ENCODE data around the gene CDC42EP3. TPM values are rescaled to one million over a fixed set of nuclear protein-coding genes. Genes with fewer than 3 reads are reported as not detected.

CDC42EP3 gene
- total and polyA plus RNA-seq, 2 experiments from 2014 or later: 31.4 TPM

DNA sequence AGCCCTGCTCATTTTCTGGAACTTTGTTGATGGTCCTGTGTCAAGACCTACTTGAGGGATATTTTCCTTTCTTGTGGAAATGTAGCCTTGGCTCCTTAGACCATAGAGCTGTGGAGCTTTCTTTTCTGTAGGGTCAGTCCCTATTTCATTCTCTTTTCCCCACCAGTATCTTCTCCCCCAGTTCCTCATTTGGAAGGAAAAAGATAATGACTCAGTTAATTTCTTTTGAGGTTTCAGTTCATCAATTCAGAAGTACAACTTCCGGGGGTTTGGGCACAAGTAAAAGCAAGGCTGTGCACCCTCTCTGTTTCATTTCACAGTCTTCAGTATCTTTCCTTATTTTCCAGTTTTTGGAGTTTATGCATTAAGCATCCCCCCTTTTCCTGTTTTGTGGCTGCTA is 70.7 kb downstream of the CDC42EP3 start:
- TF ChIP-seq EZH2 (IDR thresholded peaks at IDR 0.05; ENCODE audit: low read depth, unreplicated experiment) (no peak), STAT1 (IDR thresholded peaks at IDR 0.05; ENCODE audit: unreplicated experiment) (no peak), JUNB (IDR thresholded peaks at IDR 0.05; ENCODE audit: unreplicated experiment) (no peak)
- no peak overlapping the region; the same call in 1 of the 2 replicates for H2AFZ ChIP-seq
- no peaks in the 10 kb centered on the region for H3K79me2 ChIP-seq (replicated peaks; ENCODE audit: insufficient read depth)
- H3F3A ChIP-seq (replicated peaks; ENCODE audit: low read depth): no peaks in the 10 kb centered on the region
- no peaks in the 10 kb centered on the region for H3K4me1 ChIP-seq (ENCODE audit: insufficient read depth)
- no peak overlapping the region for H3K4me3 ChIP-seq
- H3K27me3 Mint-ChIP-seq (ENCODE audit: insufficient read depth, low read depth, poor library complexity): no peaks in the 10 kb centered on the region
- no peaks in the 10 kb centered on the region for H3K36me3 ChIP-seq (ENCODE audit: insufficient read depth)
- H3K9me2 ChIP-seq (ENCODE audit: insufficient read depth): no peaks in the 10 kb centered on the region; the same call in none of the 2 replicates
- H3K36me3 Mint-ChIP-seq (ENCODE audit: low read depth): no peaks in the 10 kb centered on the region
- H3K9me3 Mint-ChIP-seq: peaks cover 6% of the 10 kb centered on the region; the same call in 2 of the 3 replicates
- no peaks in the 10 kb centered on the region for H4K20me1 ChIP-seq (replicated peaks; ENCODE audit: insufficient read depth)
- H3K4me3 Mint-ChIP-seq: no peak overlapping the region
- H3K4me2 ChIP-seq: no peak overlapping the region
- peaks cover 3% of the 10 kb centered on the region; the same call in 1 of the 3 replicates for H3K4me1 Mint-ChIP-seq
- no peak for DNase-seq (ENCODE audit: low spot score)
- no peak overlapping the region for H3K27ac Mint-ChIP-seq
- no peak overlapping the region for H3K27ac ChIP-seq (ENCODE audit: low read depth)
- no peaks in the 10 kb centered on the region for H3K27me3 ChIP-seq (ENCODE audit: insufficient read depth)
- ATAC-seq: no peak

DNA sequence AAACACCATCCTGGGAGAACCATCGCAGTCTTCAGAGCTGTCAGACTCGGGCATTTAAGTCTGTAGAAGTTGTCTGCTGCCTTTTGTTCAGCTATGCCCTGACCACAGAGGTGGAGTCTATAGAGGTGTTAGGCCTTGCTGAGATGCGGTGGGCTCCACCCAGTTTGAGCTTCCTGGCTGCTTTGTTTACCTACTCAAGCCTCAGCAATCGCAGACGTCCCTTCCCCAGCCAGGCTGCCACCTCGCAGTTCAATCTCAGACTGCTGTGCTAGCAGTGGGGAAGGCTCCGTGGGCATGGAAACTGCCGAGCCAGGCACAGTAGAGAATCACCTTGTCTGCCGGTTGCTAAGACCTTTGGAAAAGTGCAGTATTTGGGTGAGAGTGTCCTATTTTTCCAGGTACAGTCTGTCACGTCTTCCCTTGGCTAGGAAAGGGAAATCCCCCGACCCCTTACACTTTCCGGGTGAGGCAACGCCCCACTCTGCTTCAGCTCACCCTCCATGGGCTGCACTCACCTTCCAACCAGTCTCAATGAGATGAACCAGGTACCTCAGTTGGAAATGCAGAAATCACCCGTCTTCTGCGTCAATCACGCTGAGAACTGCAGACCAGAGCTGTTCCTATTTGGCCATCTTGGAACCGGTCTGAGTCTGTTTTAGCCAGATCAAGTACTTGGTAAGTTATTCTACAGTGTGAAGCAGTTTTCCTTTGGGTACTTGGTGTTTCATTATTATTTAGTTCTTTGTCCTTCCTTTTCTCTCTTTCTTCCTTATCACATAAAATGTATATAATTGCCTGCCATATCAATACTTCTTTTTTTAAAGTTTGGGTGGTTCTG is 71.5 kb downstream of the CDC42EP3 start:
- Histone ChIP-seq H3K4me2 (no peak overlapping the region), H3K4me1 (ENCODE audit: insufficient read depth) (no peaks in the 10 kb centered on the region), H3K36me3 (ENCODE audit: insufficient read depth) (no peaks in the 10 kb centered on the region; the same call in 1 of the 2 replicates), H3K27me3 (ENCODE audit: insufficient read depth) (no peaks in the 10 kb centered on the region), H3K27ac (ENCODE audit: low read depth) (no peak overlapping the region), H4K20me1 (replicated peaks; ENCODE audit: insufficient read depth) (no peaks in the 10 kb centered on the region), H3F3A (replicated peaks; ENCODE audit: low read depth) (no peaks in the 10 kb centered on the region), H3K79me2 (replicated peaks; ENCODE audit: insufficient read depth) (no peaks in the 10 kb centered on the region), H3K4me3 (no peak overlapping the region), H2AFZ (no peak overlapping the region), H3K9me2 (ENCODE audit: insufficient read depth) (no peaks in the 10 kb centered on the region; the same call in none of the 2 replicates)
- no peaks in the 10 kb centered on the region for H3K27me3 Mint-ChIP-seq (ENCODE audit: insufficient read depth, low read depth, poor library complexity)
- peaks cover 7% of the 10 kb centered on the region; the same call in 2 of the 3 replicates for H3K36me3 Mint-ChIP-seq (ENCODE audit: low read depth)
- no peak overlapping the region for H3K4me3 Mint-ChIP-seq
- ATAC-seq (no peak), DNase-seq (ENCODE audit: low spot score) (no peak)
- H3K4me1 Mint-ChIP-seq: no peaks in the 10 kb centered on the region; the same call in 2 of the 3 replicates
- TF ChIP-seq, protein P1, sequence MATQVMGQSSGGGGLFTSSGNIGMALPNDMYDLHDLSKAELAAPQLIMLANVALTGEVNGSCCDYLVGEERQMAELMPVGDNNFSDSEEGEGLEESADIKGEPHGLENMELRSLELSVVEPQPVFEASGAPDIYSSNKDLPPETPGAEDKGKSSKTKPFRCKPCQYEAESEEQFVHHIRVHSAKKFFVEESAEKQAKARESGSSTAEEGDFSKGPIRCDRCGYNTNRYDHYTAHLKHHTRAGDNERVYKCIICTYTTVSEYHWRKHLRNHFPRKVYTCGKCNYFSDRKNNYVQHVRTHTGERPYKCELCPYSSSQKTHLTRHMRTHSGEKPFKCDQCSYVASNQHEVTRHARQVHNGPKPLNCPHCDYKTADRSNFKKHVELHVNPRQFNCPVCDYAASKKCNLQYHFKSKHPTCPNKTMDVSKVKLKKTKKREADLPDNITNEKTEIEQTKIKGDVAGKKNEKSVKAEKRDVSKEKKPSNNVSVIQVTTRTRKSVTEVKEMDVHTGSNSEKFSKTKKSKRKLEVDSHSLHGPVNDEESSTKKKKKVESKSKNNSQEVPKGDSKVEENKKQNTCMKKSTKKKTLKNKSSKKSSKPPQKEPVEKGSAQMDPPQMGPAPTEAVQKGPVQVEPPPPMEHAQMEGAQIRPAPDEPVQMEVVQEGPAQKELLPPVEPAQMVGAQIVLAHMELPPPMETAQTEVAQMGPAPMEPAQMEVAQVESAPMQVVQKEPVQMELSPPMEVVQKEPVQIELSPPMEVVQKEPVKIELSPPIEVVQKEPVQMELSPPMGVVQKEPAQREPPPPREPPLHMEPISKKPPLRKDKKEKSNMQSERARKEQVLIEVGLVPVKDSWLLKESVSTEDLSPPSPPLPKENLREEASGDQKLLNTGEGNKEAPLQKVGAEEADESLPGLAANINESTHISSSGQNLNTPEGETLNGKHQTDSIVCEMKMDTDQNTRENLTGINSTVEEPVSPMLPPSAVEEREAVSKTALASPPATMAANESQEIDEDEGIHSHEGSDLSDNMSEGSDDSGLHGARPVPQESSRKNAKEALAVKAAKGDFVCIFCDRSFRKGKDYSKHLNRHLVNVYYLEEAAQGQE (IDR thresholded peaks at IDR 0.05; ENCODE audit: unreplicated experiment): no peak
- TF ChIP-seq, protein P2, sequence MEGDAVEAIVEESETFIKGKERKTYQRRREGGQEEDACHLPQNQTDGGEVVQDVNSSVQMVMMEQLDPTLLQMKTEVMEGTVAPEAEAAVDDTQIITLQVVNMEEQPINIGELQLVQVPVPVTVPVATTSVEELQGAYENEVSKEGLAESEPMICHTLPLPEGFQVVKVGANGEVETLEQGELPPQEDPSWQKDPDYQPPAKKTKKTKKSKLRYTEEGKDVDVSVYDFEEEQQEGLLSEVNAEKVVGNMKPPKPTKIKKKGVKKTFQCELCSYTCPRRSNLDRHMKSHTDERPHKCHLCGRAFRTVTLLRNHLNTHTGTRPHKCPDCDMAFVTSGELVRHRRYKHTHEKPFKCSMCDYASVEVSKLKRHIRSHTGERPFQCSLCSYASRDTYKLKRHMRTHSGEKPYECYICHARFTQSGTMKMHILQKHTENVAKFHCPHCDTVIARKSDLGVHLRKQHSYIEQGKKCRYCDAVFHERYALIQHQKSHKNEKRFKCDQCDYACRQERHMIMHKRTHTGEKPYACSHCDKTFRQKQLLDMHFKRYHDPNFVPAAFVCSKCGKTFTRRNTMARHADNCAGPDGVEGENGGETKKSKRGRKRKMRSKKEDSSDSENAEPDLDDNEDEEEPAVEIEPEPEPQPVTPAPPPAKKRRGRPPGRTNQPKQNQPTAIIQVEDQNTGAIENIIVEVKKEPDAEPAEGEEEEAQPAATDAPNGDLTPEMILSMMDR (conservative IDR thresholded peaks at IDR 0.05; ENCODE audit: low read depth in 2 of 2): no peak
- TF ChIP-seq ZNF114 (CRISPR knock-in tag; IDR thresholded peaks at IDR 0.05) (no peak), EZH2phosphoT487 (IDR thresholded peaks at IDR 0.05; ENCODE audit: unreplicated experiment) (no peak)
- peaks cover 11% of the 10 kb centered on the region for H3K9me3 Mint-ChIP-seq
- H3K27ac Mint-ChIP-seq: no peak overlapping the region
